Neural cell (in vitro differentiated cells): ENCODE data around the gene FCRL6. TPM values are rescaled to one million over a fixed set of nuclear protein-coding genes. Genes with fewer than 3 reads are reported as not detected.

Source experiments
- H2AFZ ChIP-seq: fragments of 200-600, 300-800 bp; sonication (generic), shearing (Covaris generic); 2 replicates; pipeline ENCODE4 v1.6.0; 2014; ENCODE audit warnings: low read depth, mild to moderate bottlenecking, antibody characterized with exemption, low read length, moderate library complexity
- H3F3A ChIP-seq: fragments of 200-600 bp; shearing (Covaris generic); 2 replicates; pipeline ENCODE4 v1.6.1; 2016; ENCODE audit warnings: mild to moderate bottlenecking, moderate library complexity, mixed read lengths, antibody characterized with exemption, low read length; ENCODE audit not compliant: insufficient read depth, poor library complexity, severe bottlenecking
- H3K27ac ChIP-seq: fragments of 200-600, 300-800 bp; sonication (generic), shearing (Covaris generic); 2 replicates; pipeline ENCODE4 v1.5.1; 2014; ENCODE audit warnings: mild to moderate bottlenecking, low read length, moderate library complexity
- H3K27me3 ChIP-seq: fragments of 300-800, 200-600 bp; sonication (generic), shearing (Covaris generic); 2 replicates; pipeline ENCODE4 v1.6.0; 2014; ENCODE audit warnings: mild to moderate bottlenecking, low read depth, low read length, moderate library complexity; ENCODE audit not compliant: insufficient read depth
- H3K36me3 ChIP-seq: fragments of 300-800, 200-600 bp; sonication (generic), shearing (Covaris generic); 2 replicates; pipeline ENCODE4 v1.5.1; 2014; ENCODE audit warnings: mild to moderate bottlenecking, antibody characterized with exemption, low read length, moderate library complexity; ENCODE audit not compliant: insufficient read depth
- H3K4me2 ChIP-seq: fragments of 300-800, 200-600 bp; sonication (generic), shearing (Covaris generic); 2 replicates; pipeline ENCODE4 v1.6.0; 2014; ENCODE audit warnings: mild to moderate bottlenecking, low read length
- H3K4me3 ChIP-seq: fragments of 300-800, 200-600 bp; sonication (generic), shearing (Covaris generic); 2 replicates; pipeline ENCODE4 v1.5.1; 2014; ENCODE audit warnings: mild to moderate bottlenecking, low read length, moderate library complexity
- H3K79me2 ChIP-seq: fragments of 200-600 bp; shearing (Covaris generic); replicated peaks from 2 replicates; pipeline ENCODE4 v1.6.0; 2014; ENCODE audit warnings: mild to moderate bottlenecking, low read length, moderate library complexity; ENCODE audit not compliant: insufficient read depth
- H3K9ac ChIP-seq: fragments of 300-800, 200-600 bp; sonication (generic), shearing (Covaris generic); 2 replicates; pipeline ENCODE4 v1.6.1; 2016; ENCODE audit warnings: mild to moderate bottlenecking, low read length, mixed read lengths
- H3K9me2 ChIP-seq: fragments of 200-600 bp; shearing (Covaris generic); 2 replicates; pipeline ENCODE4 v1.6.1; 2016; ENCODE audit warnings: mild to moderate bottlenecking, low read length, mixed read lengths; ENCODE audit not compliant: insufficient read depth
- H3K9me3 ChIP-seq: fragments of 200-600, 300-800 bp; sonication (generic), shearing (Covaris generic); 2 replicates; pipeline ENCODE4 v1.6.1; 2016; ENCODE audit warnings: mild to moderate bottlenecking, mixed run types, low read length, moderate library complexity, mixed read lengths
- H4K20me1 ChIP-seq: fragments of 200-600 bp; shearing (Covaris generic); 2 replicates; pipeline ENCODE4 v1.6.1; 2016; ENCODE audit warnings: mild to moderate bottlenecking, mixed run types; ENCODE audit not compliant: insufficient read depth
- EP300 ChIP-seq: fragments of 450-650 bp; conservative IDR thresholded peaks from 2 replicates; pipeline ENCODE4 v1.6.1; 2014; ENCODE audit warnings: antibody characterized with exemption, mild to moderate bottlenecking, moderate library complexity; ENCODE audit not compliant: poor library complexity, severe bottlenecking
- EZH2 ChIP-seq: fragments of 200-600, 300-800 bp; shearing (Covaris generic), sonication (generic); IDR thresholded peaks from 2 replicates; pipeline ENCODE4 v1.6.1; 2014; ENCODE audit warnings: antibody characterized with exemption, low read length, borderline replicate concordance, mild to moderate bottlenecking; ENCODE audit not compliant: insufficient read depth, poor library complexity, severe bottlenecking
- MXI1 ChIP-seq: fragments of 450-650 bp; conservative IDR thresholded peaks from 2 replicates; pipeline ENCODE4 v1.6.1; 2014; ENCODE audit warnings: antibody characterized with exemption, mild to moderate bottlenecking; ENCODE audit not compliant: poor library complexity, severe bottlenecking
- POLR2AphosphoS5 ChIP-seq: IDR thresholded peaks from 2 replicates; pipeline ENCODE4 v1.6.1; 2012
- RAD21 ChIP-seq: fragments of 450-650 bp; conservative IDR thresholded peaks from 2 replicates; pipeline ENCODE4 v1.6.1; 2014; ENCODE audit warnings: antibody characterized with exemption, mild to moderate bottlenecking, moderate library complexity
- SMC3 ChIP-seq: fragments of 450-650 bp; conservative IDR thresholded peaks from 2 replicates; pipeline ENCODE4 v1.6.1; 2014; ENCODE audit warnings: antibody characterized with exemption, mild to moderate bottlenecking, moderate library complexity; ENCODE audit not compliant: poor library complexity
- TAF1 ChIP-seq: IDR thresholded peaks from 2 replicates; pipeline ENCODE4 v1.6.1; 2012; ENCODE audit warnings: low read depth
- polyA plus RNA-seq: library from polyadenylated mRNA; depleted of rRNA; stranded (reverse); fragments of >200 nt; gene quantifications from 2 replicates; pipeline ENCODE4 v1.2.3, GENCODE V29; 2014
- TF ChIP-seq, protein P1 (sequence below): IDR thresholded peaks from 2 replicates; pipeline ENCODE4 v1.6.1; 2012; ENCODE audit warnings: borderline replicate concordance
- TF ChIP-seq, protein P2 (sequence below): fragments of 450-650 bp; IDR thresholded peaks from 2 replicates; pipeline ENCODE4 v1.5.1; 2014; ENCODE audit warnings: antibody characterized with exemption, mild to moderate bottlenecking, moderate library complexity; ENCODE audit not compliant: poor library complexity, severe bottlenecking

FCRL6 gene
- polyA plus RNA-seq, 1 donor from 2014 or later, result not detected

DNA sequence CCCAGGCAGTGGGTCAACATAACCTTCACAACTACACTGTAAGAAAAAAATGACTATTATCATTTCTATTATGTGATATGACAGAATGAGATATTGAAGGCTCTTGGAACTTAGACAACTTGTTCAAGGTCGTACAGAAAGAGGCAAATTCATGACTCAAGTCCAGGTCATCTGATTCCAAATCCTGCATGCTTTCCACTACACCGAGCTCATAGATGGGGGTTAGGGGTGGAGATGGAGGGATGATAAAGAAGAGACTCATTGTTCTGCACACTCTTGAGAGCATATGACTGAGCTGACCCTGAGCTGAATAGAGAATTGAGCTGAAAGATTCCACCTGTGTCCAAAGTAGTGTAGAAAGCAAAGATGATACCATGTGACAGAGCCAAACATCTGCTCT is 2.8 kb downstream of the FCRL6 start:
- no peak overlapping the region for H3K27ac ChIP-seq
- H4K20me1 ChIP-seq, result no peaks in the 10 kb centered on the region
- no peak for TF ChIP-seq SMC3
- no peak for TF ChIP-seq RAD21
- no peak for TF ChIP-seq POLR2AphosphoS5
- TF ChIP-seq, protein P1, sequence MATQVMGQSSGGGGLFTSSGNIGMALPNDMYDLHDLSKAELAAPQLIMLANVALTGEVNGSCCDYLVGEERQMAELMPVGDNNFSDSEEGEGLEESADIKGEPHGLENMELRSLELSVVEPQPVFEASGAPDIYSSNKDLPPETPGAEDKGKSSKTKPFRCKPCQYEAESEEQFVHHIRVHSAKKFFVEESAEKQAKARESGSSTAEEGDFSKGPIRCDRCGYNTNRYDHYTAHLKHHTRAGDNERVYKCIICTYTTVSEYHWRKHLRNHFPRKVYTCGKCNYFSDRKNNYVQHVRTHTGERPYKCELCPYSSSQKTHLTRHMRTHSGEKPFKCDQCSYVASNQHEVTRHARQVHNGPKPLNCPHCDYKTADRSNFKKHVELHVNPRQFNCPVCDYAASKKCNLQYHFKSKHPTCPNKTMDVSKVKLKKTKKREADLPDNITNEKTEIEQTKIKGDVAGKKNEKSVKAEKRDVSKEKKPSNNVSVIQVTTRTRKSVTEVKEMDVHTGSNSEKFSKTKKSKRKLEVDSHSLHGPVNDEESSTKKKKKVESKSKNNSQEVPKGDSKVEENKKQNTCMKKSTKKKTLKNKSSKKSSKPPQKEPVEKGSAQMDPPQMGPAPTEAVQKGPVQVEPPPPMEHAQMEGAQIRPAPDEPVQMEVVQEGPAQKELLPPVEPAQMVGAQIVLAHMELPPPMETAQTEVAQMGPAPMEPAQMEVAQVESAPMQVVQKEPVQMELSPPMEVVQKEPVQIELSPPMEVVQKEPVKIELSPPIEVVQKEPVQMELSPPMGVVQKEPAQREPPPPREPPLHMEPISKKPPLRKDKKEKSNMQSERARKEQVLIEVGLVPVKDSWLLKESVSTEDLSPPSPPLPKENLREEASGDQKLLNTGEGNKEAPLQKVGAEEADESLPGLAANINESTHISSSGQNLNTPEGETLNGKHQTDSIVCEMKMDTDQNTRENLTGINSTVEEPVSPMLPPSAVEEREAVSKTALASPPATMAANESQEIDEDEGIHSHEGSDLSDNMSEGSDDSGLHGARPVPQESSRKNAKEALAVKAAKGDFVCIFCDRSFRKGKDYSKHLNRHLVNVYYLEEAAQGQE, result no peak
- no peaks in the 10 kb centered on the region for H3K36me3 ChIP-seq
- no peak overlapping the region for H3K4me3 ChIP-seq
- H3K9me2 ChIP-seq, result no peaks in the 10 kb centered on the region
- no peaks in the 10 kb centered on the region for H3F3A ChIP-seq
- H3K9me3 ChIP-seq, result no peaks in the 10 kb centered on the region
- H3K4me2 ChIP-seq, result no peak overlapping the region
- no peak overlapping the region for H3K9ac ChIP-seq
- no peaks in the 10 kb centered on the region for H3K79me2 ChIP-seq
- no peak overlapping the region for H2AFZ ChIP-seq
- H3K27me3 ChIP-seq, result no peaks in the 10 kb centered on the region

DNA sequence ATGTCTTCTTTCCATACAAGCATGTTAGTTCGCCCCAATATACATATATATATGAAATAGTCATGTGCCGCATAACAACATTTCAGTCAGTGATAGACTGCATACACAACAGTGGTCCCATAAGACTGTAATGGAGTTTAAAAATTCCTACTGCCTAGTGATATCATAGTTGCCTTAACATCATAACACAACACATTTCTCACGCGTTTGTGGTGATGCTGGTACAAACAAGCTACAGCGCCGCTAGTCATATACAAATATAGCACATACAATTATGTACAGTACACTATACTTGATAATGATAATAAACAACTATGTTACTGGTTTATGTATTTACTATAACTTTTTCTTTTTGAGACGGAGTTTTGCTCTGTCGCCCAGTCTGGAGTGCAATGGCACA is 13.8 kb downstream of the FCRL6 start:
- Histone ChIP-seq H3K9ac (no peak overlapping the region), H3K79me2 (no peaks in the 10 kb centered on the region), H3K4me2 (no peak overlapping the region), H3F3A (no peaks in the 10 kb centered on the region), H3K9me2 (no peaks in the 10 kb centered on the region), H3K4me3 (no peak overlapping the region), H3K27me3 (no peaks in the 10 kb centered on the region), H4K20me1 (no peaks in the 10 kb centered on the region), H3K9me3 (no peaks in the 10 kb centered on the region), H3K36me3 (no peaks in the 10 kb centered on the region), H2AFZ (no peak overlapping the region), H3K27ac (no peak overlapping the region)
- TF ChIP-seq POLR2AphosphoS5, result no peak
- TF ChIP-seq EP300, result no peak
- TF ChIP-seq, protein P1, result no peak
- TF ChIP-seq MXI1, result no peak
- no peak for TF ChIP-seq SMC3
- TF ChIP-seq EZH2, result no peak
- TF ChIP-seq, protein P2, sequence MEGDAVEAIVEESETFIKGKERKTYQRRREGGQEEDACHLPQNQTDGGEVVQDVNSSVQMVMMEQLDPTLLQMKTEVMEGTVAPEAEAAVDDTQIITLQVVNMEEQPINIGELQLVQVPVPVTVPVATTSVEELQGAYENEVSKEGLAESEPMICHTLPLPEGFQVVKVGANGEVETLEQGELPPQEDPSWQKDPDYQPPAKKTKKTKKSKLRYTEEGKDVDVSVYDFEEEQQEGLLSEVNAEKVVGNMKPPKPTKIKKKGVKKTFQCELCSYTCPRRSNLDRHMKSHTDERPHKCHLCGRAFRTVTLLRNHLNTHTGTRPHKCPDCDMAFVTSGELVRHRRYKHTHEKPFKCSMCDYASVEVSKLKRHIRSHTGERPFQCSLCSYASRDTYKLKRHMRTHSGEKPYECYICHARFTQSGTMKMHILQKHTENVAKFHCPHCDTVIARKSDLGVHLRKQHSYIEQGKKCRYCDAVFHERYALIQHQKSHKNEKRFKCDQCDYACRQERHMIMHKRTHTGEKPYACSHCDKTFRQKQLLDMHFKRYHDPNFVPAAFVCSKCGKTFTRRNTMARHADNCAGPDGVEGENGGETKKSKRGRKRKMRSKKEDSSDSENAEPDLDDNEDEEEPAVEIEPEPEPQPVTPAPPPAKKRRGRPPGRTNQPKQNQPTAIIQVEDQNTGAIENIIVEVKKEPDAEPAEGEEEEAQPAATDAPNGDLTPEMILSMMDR, result no peak
- TF ChIP-seq TAF1, result no peak
- TF ChIP-seq RAD21, result no peak
